IPS-NIHi11 (cell line): ENCODE results near the gene LPAR1.
A peak's percentile ranks its signal among the peaks of the same experiment; 100 is the strongest.

Experiments used
- DNase-seq: peaks from one replicate; pipeline ENCODE4 v3.0.0; 2012; ENCODE audit warnings: mixed read lengths, low spot score

Gene LPAR1

DNA sequence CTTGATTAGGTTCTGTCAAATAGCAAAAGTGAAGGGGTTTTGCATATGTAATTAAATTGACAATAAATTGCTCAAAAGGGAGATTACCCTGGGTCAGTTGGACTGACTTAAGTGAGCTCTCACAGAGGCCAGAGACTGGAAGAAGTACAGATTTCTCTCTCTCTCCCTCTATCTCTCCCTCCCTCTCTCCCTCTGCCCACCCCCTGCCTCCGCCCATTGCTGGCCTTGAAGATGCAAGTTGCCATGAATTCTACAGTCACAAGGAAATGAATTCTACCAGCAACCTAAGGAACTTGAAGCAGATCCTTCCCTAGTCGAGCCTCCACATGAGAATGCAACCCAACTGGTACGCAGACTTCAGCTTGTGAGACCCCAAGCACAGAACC, 119.2 kb downstream of the LPAR1 start:
- no peak for DNase-seq

DNA sequence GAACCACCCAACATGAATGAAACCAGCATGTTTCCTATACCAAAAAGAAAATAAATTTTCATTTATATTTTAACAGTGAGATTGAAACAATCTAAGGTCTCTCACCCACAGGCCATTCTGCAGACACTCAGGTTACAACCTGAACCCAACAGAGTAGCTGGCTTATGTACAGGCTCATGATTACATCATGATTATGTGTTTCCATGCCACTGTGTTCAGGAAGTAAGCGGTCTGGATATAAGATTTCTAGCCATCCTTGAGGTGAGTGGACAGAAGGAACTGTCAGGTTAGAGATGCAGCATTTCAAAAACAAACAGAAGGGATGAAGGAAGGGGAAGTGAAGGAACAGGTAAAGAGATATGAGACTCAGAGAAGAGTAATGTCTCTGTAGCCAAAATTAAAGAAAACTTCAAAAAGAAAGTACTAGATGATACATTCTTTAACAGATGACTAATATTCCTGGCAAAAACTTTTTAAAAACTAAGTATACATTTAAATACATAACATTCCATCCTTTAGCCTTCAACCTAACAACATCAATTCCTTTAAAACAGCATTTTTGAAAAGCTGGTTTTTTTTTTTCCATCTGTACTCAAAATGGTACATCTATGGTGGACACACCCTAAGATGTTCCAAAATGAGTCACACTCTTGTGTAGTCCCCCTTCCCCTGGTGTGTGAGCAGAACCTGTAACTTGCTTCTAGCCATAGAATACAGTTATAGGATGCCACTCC, 119.8 kb downstream of the LPAR1 start:
- DNase-seq: no peak

DNA sequence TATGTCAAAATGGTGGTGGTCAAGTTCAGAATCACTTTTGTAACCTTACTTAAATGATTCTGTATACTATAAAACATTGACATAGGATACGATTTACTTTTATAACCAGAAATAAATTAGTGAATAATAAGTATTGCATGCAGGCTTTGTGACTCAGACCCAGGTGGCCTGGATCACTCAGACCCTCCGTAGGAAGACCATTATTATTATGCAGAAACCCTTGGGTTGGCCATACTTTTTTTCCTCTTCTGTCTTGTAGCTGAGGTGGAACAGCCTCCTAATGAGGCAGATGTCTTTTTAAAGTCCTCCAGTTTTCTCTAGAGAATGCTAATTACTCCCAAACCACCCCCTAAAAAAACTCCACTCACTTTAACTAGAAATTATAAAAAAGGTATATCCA, 121.9 kb downstream of the LPAR1 start:
- DNase-seq: no peak

DNA sequence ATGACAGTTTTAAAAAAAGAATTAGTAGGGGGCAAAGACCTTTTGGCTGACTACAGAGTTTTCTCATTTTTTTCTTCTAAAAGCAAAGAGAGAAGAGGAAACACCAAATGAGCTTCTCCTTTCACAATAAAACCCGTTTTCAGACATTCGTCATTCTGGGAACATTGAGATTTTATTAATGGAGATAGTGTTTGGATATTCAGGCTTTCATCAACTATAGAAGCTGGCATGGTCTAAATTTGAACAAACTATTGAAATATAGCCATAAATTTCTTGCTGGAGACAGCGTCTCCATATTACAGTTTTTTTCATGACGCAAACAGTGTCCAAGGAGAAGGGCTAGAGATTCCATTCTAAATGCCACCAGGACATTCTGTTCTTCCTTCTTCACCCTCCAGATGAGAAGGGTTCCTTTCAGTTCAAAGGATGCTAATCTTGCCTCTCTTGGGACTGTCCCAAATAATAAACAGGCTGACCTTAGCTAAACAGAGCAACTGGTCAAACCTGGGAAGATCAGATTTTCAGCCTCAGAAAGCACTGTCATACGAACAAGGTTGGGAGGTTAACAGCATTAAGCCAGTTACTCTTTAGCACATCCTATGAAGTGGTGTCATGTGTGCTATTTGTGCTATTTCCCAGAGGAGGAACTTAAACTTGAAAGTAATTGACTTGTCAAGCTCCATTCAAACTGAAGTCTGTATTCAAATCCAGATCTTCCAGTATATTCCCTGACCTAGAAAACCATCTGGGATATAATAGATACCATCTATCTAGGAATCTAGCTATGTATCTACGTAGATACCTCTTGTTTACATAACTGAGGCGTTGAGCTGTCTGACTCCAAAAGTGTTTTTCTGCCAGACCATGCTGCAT, 125.6 kb downstream of the LPAR1 start:
- no peak for DNase-seq

DNA sequence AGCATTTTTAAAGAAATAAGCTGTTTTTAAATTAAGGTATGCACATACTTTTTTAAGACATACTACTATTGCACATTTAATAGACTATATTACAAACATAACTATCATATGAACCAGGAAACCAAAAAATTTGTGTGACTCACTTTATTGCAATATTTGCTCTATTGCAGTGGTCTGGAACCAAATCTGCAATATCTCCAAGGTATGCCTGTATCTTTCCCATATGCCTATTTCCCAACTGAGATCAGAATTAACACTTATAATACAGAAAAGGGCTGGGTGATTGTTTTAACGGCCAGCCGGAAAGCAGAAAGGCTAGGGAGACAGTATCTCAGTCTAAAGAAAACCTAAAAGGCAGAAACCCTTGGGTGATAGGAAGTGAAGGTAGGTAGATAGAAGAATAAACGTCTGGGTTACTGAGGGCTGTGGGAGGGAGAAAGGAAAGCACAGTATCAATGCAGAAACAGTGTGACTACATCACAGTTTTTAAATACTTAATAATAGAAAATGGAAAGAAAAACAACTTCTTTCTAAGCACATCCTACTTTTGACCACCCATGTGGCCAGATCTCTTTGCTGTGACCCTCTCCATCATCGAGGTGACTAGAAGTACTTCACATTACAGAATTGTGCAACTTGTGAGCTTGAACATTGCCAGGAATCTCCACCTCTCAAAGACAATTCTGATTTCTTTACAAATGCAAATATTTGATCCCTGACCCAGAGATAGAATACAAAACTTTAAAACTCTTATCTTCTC, 126.4 kb downstream of the LPAR1 start:
- no peak for DNase-seq

DNA sequence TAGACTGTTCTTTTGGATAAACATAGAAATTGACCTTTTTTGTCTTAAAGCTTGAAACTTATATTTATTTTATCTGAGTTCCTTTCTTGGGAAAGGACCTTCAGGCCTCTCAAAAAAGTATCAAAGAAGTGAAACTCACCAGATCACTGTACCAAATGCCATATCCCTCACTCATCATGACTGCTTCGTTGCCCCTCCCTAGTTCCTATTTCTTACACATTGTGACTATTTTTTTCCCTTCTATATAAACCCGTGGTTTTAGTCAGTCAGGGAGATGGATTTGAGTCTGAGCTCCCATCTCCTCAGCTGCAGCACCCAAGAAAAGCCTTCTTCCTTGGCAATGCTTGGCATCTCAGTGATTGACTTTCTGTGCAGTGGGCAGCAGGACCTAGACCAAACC, 129.4 kb downstream of the LPAR1 start:
- DNase-seq: no peak

DNA sequence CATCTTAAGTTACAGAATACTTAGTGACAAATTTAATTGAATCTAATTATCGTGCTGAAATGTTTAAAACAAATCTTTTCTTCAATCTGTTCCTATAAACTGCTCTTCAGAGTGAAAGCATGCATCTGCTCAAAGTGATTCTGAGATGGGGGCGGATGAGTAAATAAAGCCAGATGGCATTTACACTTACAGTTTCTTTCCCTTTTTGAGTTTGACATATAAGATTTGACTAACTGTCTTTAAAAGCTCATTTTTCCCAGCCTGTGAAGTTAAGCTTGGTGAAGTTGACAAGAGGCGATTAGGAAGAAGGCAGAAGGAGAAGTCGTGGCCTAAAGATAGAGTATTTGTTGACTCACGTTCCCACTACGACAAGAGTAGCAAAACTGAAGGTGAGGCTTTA, 137.4 kb downstream of the LPAR1 start:
- DNase-seq: no peak

DNA sequence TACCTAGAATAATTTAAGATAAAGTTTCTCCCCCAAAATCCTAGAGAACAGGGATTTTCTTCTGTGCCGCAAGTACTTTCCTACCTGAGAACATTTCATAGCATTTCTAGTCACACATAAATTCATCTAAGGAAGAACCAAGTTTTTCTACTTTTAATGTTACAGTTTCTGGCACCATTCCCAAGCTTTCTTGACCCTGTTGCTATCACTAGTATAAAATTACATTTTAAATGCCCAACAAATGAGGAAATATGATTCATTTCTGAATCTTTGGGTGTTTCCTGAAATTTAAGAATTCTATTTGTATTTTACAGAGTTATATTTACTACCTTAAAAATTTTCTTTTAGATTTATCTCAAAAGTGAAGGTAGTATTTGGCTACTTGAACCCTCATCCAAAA, 137.8 kb downstream of the LPAR1 start:
- DNase-seq: no peak

DNA sequence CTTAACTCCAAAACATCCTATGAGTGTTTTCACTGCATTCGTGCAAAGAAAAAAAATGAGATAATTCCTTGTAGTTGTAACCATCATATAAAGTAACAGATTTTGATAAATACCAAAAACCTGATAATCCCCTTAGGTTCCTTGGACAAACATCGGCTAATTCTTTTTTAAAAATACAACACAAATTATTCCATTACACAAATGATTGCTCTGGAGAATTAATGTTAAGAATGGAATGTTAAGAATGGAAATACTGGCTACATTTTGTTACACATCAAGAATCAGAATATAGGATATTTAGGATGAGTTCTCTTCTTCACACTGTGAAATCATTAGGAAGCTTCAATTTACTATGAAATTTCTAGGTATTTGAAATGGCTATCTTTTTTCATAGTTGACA, 139.4 kb downstream of the LPAR1 start:
- no peak for DNase-seq

DNA sequence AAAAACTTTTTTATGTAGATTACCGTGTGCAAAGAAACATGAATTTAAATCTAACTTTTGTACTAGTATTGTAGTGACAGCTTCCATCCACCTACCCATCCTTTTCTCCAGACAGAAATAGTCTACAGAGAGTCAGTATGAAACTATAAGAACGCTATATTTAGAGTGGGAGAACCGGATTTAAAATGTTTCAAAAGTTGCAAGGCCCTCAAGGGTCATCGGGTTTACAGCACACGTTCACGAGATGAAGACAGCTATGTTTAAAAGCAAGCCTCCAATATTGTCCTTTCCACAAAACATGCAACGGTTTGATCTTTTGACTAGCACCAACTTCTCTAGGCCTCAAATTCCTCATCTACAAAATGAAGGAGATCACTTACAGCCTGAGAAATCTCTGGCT, 139.9 kb downstream of the LPAR1 start:
- no peak for DNase-seq

DNA sequence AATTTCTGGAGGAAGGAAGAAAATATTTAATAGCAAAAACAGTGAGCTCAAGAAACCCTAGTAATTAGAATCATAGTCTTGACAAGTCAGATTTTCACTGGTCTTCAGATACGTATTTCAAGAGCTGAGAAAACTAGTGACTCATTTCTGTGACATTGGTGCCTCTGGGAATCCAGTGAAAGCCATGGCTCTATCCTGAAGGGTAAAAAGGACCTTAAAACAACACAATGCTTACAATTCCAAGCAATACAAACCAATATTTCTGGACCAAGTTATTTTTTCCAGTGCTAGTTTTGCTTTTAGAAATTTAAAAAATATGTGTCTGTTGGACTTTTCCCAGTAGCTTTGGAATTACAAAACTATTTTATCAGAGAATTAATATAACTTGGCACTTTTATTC, 140.3 kb downstream of the LPAR1 start:
- DNase-seq: no peak

DNA sequence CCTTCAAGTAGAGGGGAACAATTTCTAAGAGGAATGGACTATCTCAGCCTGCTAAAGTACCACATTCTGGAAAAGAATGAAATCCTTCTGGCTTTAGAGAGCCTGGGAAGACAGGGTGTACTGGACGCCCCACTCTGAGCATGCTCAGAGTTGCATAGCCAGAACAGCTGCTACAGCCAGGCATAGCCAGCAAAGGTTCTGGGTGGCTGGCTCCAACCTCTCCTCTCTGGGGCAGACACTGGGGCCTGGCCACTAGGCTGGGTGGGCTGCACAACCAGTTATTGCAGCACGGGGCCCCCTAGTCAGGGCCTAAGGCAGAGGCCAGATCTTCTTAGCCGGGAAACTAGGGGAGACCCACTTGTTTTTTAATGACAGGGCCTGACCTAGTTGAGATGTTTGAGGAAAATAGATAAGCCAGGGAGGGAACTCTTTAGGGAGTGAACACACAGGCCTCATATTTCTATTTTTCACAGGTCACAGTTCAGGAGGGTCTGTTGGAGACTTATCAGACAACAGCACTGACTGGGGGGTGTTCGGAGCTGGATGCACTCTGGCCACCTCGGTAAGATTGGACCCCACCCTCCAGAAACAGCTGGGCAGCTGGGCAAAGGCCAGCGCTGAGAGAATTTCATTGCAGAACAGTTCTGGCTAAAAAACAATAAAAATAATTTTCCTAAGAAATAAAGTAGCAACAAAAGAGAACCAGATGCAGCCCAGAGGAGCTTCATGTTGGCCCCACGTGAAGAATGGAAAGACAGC, 142.9 kb downstream of the LPAR1 start:
- no peak for DNase-seq

DNA sequence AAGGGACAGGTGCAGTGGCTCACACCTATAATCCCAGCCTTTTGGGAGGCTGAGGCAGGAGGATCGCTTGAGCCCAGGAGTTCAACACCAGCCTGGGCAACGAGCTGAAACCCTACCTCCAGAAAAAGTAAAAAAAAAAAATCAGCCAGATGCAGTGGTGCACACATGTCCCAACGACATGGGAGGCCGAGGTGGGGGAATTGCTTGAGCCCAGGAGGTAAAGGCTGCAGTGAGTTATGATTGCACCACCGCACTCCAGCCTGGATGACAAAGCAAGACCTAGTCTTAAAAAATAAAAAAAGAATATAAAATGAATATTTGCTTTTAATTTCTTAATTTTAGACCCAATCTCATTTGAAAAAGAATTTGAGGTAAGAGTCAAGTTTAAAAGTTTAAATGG, 143.5 kb downstream of the LPAR1 start:
- no peak for DNase-seq

DNA sequence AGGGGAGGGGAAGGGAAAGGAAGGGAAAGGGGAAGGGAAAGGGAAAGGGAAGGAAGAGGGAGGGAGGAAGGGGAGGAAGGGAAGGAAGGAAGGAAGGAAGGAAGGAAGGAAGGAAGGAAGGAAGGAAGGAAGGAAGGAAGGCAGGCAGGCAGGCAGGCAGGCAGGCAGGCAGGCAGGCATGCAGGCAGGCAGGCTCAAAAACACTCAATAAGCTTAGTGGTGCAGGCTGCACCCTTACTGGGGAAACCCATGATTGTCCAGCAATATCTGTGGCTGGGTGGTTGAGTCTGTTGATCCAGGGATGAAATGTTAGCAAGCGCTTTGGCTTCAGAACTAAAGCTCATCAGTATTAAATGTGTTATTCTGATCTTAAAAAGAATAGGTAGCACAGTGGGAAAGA, 145.6 kb downstream of the LPAR1 start:
- no peak for DNase-seq

DNA sequence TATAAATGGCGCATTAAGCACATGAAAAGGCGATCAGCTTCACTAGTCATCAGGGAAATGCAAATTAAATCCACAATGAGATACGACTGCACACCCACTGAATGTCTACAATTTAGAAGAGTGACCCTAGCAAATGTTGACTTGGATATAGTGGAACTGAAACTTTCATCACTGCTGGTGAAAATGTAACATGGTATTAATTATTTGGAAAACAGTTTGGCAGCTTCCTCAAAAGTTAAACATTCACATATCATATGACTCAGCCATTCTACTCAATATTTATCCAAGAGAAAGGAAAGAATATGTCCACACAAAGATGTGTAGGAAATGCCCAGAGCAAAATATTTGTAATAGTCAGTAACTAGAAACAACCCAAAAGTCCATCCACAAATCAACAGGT, 146.5 kb downstream of the LPAR1 start:
- no peak for DNase-seq

DNA sequence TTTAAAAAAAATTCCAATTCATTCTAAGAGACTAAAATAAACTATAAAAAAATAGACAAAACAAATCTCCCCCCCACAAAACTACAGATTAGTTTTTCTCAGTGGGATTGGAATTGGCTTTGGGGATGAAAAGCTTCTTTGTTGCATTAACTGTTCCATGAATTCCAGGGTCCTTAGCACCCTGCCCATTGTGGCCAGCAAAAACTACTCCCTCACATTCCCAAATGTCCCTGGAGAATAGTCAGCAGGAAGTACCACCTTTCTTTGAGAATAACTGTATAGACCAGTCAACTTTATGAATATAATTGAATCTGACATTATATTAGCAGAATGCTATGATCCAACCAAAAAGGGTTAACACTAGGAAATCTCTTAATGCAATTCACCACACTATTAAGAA, 147.9 kb downstream of the LPAR1 start:
- no peak for DNase-seq

DNA sequence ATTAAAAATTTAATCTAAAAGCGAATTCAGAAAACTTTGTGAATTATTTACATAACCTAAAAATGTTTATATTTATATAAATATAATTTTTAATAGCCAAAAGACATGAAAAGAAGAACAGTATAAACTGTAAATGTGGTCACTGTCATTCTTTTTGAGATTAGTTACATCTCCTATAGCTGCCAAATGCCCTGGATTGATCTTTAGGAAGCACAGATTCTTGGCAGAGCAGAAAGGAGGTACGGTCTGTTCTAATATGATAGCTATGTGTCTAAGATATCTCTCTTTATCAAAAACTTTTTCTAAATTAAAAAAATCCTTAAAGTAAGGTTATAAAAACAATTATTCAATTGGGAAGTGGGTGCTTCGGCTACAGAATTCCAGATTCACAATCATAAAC, 151.0 kb downstream of the LPAR1 start:
- DNase-seq: no peak

DNA sequence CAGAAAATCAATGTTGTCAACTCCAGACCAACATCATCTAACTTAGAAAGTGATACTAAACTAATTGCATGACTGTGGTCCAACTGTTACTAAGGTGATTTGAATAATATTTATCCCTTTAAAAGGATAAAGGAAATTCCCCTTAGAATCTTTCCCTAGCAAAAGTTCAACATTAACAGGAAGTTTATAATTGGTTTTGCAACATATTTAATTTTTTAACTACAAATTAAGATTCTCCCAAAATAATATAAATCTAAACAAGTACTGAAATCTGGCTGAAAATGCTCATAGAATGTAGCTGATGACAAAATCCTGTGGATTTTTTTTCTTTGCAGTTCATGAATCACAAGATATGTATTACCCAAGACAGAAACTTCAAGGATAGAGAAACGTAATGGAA, 151.4 kb downstream of the LPAR1 start:
- no peak for DNase-seq

DNA sequence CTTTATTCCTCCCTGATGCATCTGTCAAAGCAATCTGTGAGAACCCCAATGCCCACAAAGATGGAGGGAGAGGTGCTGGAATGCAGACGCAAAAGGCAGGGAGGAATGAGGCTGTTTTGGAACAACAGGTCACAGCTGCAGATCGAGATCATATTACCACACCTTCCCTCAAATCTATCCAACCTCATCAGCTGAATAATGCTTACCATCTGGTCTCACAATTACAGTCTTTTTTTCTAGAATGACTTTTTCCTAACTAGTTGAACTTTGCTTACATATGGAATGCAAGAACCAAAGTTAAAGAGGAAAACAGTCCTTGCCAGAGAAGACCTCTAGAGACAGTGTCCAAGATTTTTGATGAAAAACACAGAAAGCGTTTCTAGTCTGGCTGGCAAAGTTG, 158.1 kb downstream of the LPAR1 start:
- no peak for DNase-seq

DNA sequence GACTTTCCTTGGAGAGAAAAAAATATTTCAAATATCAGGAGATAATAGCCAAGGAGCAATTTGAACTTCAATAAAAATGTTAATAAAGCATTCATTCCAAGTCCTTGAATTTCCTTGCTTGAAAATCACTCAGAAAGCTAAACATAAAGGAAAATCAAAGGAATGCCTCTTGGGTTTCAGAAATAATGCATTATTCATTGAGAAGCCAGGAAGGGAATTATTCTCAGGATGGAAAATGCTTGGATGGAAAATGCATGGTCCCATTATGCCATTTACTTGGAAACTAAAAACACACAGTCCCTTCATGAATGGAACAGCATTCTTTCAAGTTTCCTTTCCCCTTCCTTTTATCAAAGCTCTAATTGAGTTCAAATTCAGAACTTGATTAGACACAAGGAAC, 160.9 kb downstream of the LPAR1 start:
- no peak for DNase-seq

DNA sequence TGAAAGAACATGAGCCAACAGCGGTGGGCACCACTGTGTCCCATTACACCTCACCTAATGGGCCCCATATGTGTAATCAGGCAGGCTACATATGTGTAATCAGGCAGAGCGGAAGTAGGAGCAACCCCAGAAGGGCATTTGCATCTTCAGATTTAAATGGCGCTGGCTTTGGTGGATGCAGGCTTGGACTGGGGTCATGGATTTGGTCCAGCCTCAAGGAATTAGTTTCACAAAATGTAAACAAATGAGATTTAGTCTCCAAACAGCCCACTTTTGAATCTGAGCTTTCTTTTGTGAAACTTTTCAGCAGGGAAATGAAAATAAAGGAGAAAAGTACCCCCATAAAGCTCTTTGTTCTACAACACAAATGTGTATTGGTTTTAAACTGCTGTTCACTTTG, 161.3 kb downstream of the LPAR1 start:
- DNase-seq: no peak

DNA sequence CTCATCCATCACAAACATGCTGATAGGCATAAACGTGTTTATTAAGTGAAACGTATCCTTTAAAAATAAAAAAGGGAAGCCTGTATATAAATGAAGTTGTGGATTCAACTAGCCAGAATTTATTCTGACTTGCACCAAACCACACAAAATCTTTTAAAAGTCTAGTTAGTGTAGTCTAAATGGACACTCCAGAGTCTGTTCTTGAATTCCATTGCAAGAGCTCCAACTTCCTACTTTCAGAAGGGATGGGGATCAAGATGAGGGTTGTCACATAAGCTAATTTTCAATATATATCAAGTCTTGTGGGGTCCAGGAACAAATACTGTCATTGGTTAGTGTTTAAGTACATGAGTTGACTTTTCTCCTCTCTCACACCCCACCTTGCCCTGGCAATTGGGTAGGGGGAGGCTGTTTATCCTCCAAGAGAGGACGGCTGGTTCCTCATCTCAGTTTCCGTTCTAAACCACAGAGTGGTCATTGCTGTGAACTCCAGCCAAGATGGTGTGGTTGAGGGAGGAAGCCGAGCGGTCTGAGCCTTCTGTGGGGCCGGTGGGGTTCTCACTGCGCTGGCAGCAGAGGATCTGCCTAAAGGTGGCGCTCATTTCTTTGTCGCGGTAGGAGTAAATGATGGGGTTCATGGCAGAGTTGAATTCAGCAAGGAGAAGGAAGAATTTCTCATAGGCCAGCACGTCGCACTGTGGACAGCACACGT, 163.2 kb downstream of the LPAR1 start:
- peak; percentile 62 for DNase-seq
